Neural cell (in vitro differentiated cells): Measurements from ENCODE around the gene OVOL1. TPM values are rescaled to one million over a fixed set of nuclear protein-coding genes. Genes with fewer than 3 reads are reported as not detected.

Experiments used
- H2AFZ ChIP-seq: fragments of 200-600, 300-800 bp; sonication (generic), shearing (Covaris generic); 2 replicates; pipeline ENCODE4 v1.6.0; 2014; ENCODE audit warnings: low read depth, mild to moderate bottlenecking, antibody characterized with exemption, low read length, moderate library complexity
- H3F3A ChIP-seq: fragments of 200-600 bp; shearing (Covaris generic); 2 replicates; pipeline ENCODE4 v1.6.1; 2016; ENCODE audit warnings: mild to moderate bottlenecking, moderate library complexity, mixed read lengths, antibody characterized with exemption, low read length; ENCODE audit not compliant: insufficient read depth, poor library complexity, severe bottlenecking
- H3K27ac ChIP-seq: fragments of 200-600, 300-800 bp; sonication (generic), shearing (Covaris generic); 2 replicates; pipeline ENCODE4 v1.5.1; 2014; ENCODE audit warnings: mild to moderate bottlenecking, low read length, moderate library complexity
- H3K27me3 ChIP-seq: fragments of 300-800, 200-600 bp; sonication (generic), shearing (Covaris generic); 2 replicates; pipeline ENCODE4 v1.6.0; 2014; ENCODE audit warnings: mild to moderate bottlenecking, low read depth, low read length, moderate library complexity; ENCODE audit not compliant: insufficient read depth
- H3K36me3 ChIP-seq: fragments of 300-800, 200-600 bp; sonication (generic), shearing (Covaris generic); 2 replicates; pipeline ENCODE4 v1.5.1; 2014; ENCODE audit warnings: mild to moderate bottlenecking, antibody characterized with exemption, low read length, moderate library complexity; ENCODE audit not compliant: insufficient read depth
- H3K4me2 ChIP-seq: fragments of 300-800, 200-600 bp; sonication (generic), shearing (Covaris generic); 2 replicates; pipeline ENCODE4 v1.6.0; 2014; ENCODE audit warnings: mild to moderate bottlenecking, low read length
- H3K4me3 ChIP-seq: fragments of 300-800, 200-600 bp; sonication (generic), shearing (Covaris generic); 2 replicates; pipeline ENCODE4 v1.5.1; 2014; ENCODE audit warnings: mild to moderate bottlenecking, low read length, moderate library complexity
- H3K79me2 ChIP-seq: fragments of 200-600 bp; shearing (Covaris generic); replicated peaks from 2 replicates; pipeline ENCODE4 v1.6.0; 2014; ENCODE audit warnings: mild to moderate bottlenecking, low read length, moderate library complexity; ENCODE audit not compliant: insufficient read depth
- H3K9ac ChIP-seq: fragments of 300-800, 200-600 bp; sonication (generic), shearing (Covaris generic); 2 replicates; pipeline ENCODE4 v1.6.1; 2016; ENCODE audit warnings: mild to moderate bottlenecking, low read length, mixed read lengths
- H3K9me2 ChIP-seq: fragments of 200-600 bp; shearing (Covaris generic); 2 replicates; pipeline ENCODE4 v1.6.1; 2016; ENCODE audit warnings: mild to moderate bottlenecking, low read length, mixed read lengths; ENCODE audit not compliant: insufficient read depth
- H3K9me3 ChIP-seq: fragments of 200-600, 300-800 bp; sonication (generic), shearing (Covaris generic); 2 replicates; pipeline ENCODE4 v1.6.1; 2016; ENCODE audit warnings: mild to moderate bottlenecking, mixed run types, low read length, moderate library complexity, mixed read lengths
- H4K20me1 ChIP-seq: fragments of 200-600 bp; shearing (Covaris generic); 2 replicates; pipeline ENCODE4 v1.6.1; 2016; ENCODE audit warnings: mild to moderate bottlenecking, mixed run types; ENCODE audit not compliant: insufficient read depth
- CTCF ChIP-seq: fragments of 450-650 bp; IDR thresholded peaks from 2 replicates; pipeline ENCODE4 v1.5.1; 2014; ENCODE audit warnings: antibody characterized with exemption, mild to moderate bottlenecking, moderate library complexity; ENCODE audit not compliant: poor library complexity, severe bottlenecking
- EP300 ChIP-seq: fragments of 450-650 bp; conservative IDR thresholded peaks from 2 replicates; pipeline ENCODE4 v1.6.1; 2014; ENCODE audit warnings: antibody characterized with exemption, mild to moderate bottlenecking, moderate library complexity; ENCODE audit not compliant: poor library complexity, severe bottlenecking
- EZH2 ChIP-seq: fragments of 200-600, 300-800 bp; shearing (Covaris generic), sonication (generic); IDR thresholded peaks from 2 replicates; pipeline ENCODE4 v1.6.1; 2014; ENCODE audit warnings: antibody characterized with exemption, low read length, borderline replicate concordance, mild to moderate bottlenecking; ENCODE audit not compliant: insufficient read depth, poor library complexity, severe bottlenecking
- MXI1 ChIP-seq: fragments of 450-650 bp; conservative IDR thresholded peaks from 2 replicates; pipeline ENCODE4 v1.6.1; 2014; ENCODE audit warnings: antibody characterized with exemption, mild to moderate bottlenecking; ENCODE audit not compliant: poor library complexity, severe bottlenecking
- POLR2AphosphoS5 ChIP-seq: IDR thresholded peaks from 2 replicates; pipeline ENCODE4 v1.6.1; 2012
- RAD21 ChIP-seq: fragments of 450-650 bp; conservative IDR thresholded peaks from 2 replicates; pipeline ENCODE4 v1.6.1; 2014; ENCODE audit warnings: antibody characterized with exemption, mild to moderate bottlenecking, moderate library complexity
- REST ChIP-seq: IDR thresholded peaks from 2 replicates; pipeline ENCODE4 v1.6.1; 2012; ENCODE audit warnings: borderline replicate concordance
- SMC3 ChIP-seq: fragments of 450-650 bp; conservative IDR thresholded peaks from 2 replicates; pipeline ENCODE4 v1.6.1; 2014; ENCODE audit warnings: antibody characterized with exemption, mild to moderate bottlenecking, moderate library complexity; ENCODE audit not compliant: poor library complexity
- TAF1 ChIP-seq: IDR thresholded peaks from 2 replicates; pipeline ENCODE4 v1.6.1; 2012; ENCODE audit warnings: low read depth
- polyA plus RNA-seq: library from polyadenylated mRNA; depleted of rRNA; stranded (reverse); fragments of >200 nt; gene quantifications from 2 replicates; pipeline ENCODE4 v1.2.3, GENCODE V29; 2014

OVOL1 gene
- polyA plus RNA-seq, 1 donor from 2014 or later = not detected

DNA sequence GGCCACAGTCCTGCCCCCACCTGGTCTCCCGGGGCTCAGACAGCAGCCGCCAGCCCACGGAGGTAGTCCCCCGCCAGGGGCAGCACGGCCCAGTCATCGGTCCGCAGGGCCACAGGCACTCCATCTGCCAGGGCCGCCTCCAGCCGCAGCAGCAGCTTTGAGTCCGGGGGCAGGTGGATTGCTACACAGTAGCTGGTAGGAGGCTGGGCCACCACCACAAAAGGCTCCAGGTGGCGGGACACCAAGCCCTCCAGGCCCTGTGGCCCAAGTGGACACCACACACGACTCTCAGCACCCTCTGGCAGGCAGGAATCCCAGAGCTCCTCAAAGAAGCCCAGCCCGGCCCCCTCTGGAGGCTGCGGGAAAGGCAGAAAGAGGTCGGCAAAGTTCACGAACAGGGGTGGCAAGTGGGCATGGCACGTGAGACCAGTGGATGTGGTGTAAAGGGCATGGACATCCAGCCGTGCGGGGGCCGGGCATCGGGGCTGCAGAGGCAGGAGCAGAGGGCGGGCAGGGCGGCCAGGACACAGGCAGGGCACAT, 9.0 kb upstream of the OVOL1 start:
- no peaks in the 10 kb centered on the region for H3K36me3 ChIP-seq
- no peak overlapping the region for H2AFZ ChIP-seq
- no peak overlapping the region for H3K9ac ChIP-seq
- H3K4me2 ChIP-seq = no peak overlapping the region
- H3K27me3 ChIP-seq = peaks cover 18% of the 10 kb centered on the region
- no peak overlapping the region for H3K27ac ChIP-seq
- H3K9me3 ChIP-seq = no peaks in the 10 kb centered on the region
- H3K79me2 ChIP-seq = no peaks in the 10 kb centered on the region
- no peaks in the 10 kb centered on the region for H4K20me1 ChIP-seq
- no peak for TF ChIP-seq EP300
- TF ChIP-seq CTCF = no peak
- no peak for TF ChIP-seq MXI1
- TF ChIP-seq TAF1 = no peak
- TF ChIP-seq EZH2 = no peak
- no peak for TF ChIP-seq RAD21
- no peak for TF ChIP-seq SMC3
- no peak for TF ChIP-seq POLR2AphosphoS5
- no peak for TF ChIP-seq REST
- H3F3A ChIP-seq = no peaks in the 10 kb centered on the region
- no peak overlapping the region for H3K4me3 ChIP-seq
- no peaks in the 10 kb centered on the region for H3K9me2 ChIP-seq

DNA sequence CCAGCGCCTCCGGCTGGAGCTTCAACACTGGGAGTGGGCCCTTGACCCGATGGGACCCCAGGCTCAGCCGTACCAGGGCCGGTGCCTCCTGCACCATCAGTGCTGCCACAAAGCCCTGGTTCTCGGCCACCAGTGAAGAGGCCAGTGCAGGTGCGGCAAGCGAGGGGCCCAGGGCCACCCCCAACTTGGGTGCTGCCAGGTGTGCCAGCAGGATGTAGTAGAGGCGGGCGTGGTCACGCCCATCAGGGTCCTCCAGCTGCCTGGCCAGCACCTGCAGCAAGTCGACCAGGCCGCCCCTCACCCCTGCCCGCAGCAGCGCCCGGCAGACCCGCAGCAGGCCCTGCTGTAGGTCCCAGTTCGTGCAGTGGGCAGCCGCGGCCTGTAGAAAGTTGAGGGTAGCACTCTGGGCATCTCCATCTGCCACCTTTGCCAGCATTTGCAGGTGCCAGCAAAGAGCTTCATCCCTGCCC, 8.4 kb upstream of the OVOL1 start:
- Histone ChIP-seq H3K4me3 (no peak overlapping the region), H4K20me1 (no peaks in the 10 kb centered on the region), H3K9ac (no peak overlapping the region), H3K9me3 (no peaks in the 10 kb centered on the region), H2AFZ (no peak overlapping the region), H3K36me3 (no peaks in the 10 kb centered on the region), H3K79me2 (no peaks in the 10 kb centered on the region), H3K4me2 (no peak overlapping the region), H3K27ac (no peak overlapping the region), H3K27me3 (peaks cover 23% of the 10 kb centered on the region), H3K9me2 (no peaks in the 10 kb centered on the region), H3F3A (no peaks in the 10 kb centered on the region)
- no peak for TF ChIP-seq SMC3
- no peak for TF ChIP-seq CTCF
- TF ChIP-seq MXI1 = no peak
- TF ChIP-seq REST = no peak
- TF ChIP-seq RAD21 = no peak
- no peak for TF ChIP-seq EP300
- no peak for TF ChIP-seq EZH2
